ENCODE data around the gene LYZL1. TPM values are rescaled to one million over a fixed set of nuclear protein-coding genes. Genes with fewer than 3 reads are reported as not detected.

The LYZL1 gene
- total and polyA plus RNA-seq, 2 of the 8 experiments (the other 6 are each of a cell fraction or from before 2014, with no cell fraction given): not detected

DNA sequence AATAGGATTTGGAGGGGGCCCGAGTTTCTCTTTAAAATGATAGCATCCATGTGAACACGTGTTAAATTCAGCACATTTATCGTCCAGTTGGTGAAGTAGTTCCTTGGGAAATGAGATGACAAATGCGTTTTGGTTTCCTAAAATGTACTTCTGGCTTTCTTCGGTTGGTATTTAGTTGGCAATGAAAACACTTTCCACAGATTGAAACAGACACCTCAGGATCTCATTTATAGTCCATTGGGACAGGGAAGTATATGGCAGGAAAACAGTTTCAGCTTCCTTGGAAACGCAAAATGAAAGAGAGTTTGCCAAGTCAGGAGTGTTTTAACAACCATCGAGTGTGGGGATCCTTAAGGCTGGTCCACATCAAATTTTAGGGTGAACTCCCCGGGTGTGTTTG lies 19.4 kb upstream of the LYZL1 start:
- CTCF ChIA-PET (ENCODE audit: partially characterized antibody): no interaction called here

More for the DNA sequence above, 19.4 kb upstream of the LYZL1 start:
- Histone ChIP-seq H3K4me2 (ENCODE audit: insufficient read depth in 1 of 2, low read depth in 2 of 2, low read length in 2 of 2) (no peak overlapping the region), H4K5ac (ENCODE audit: insufficient read length, low read depth, low read length) (no peak overlapping the region), H2BK15ac (ENCODE audit: low read length) (no peak overlapping the region), H2AK5ac (ENCODE audit: low read depth, low read length) (no peak overlapping the region), H3K79me2 (ENCODE audit: control insufficient read depth in 1 of 2, insufficient read depth in 2 of 2, low read length in 2 of 2) (no peaks in the 10 kb centered on the region), H3K23ac (ENCODE audit: insufficient read length) (no peak overlapping the region), H3K4me1 (replicated peaks in 1 of 4; ENCODE audit: control insufficient read depth in 3 of 4, insufficient read depth in 4 of 4, low read length in 3 of 4) (peaks cover 2 to 3% (median 2%) of the 10 kb centered on the region in 4 experiments; a peak in 5 of 7 replicates), H3K27ac (ENCODE audit: low read depth, low read length) (no peak overlapping the region), H3K9me3 (ENCODE audit: insufficient read depth in 2 of 2, low read depth in 1 of 2, low read length in 1 of 2) (no peaks in the 10 kb centered on the region), H2AFZ (ENCODE audit: low read length) (no peak overlapping the region), H3K4ac (replicated peaks; ENCODE audit: insufficient read length, low read depth, low read length) (no peak overlapping the region), H4K91ac (replicated peaks; ENCODE audit: insufficient read length, low read length) (no peak overlapping the region), H3K9ac (replicated peaks in 1 of 4; ENCODE audit: extremely low read depth in 1 of 4, low read depth in 3 of 4, low read length in 3 of 4) (no peak overlapping the region), H3K4me3 (ENCODE audit: extremely low read depth in 1 of 4, insufficient read depth in 2 of 4, low read depth in 3 of 4, low read length in 4 of 4) (no peak overlapping the region), H2BK120ac (replicated peaks; ENCODE audit: low read depth, low read length) (no peak overlapping the region), H3K56ac (replicated peaks; ENCODE audit: insufficient read length, low read depth, low read length) (no peak overlapping the region), H2BK5ac (ENCODE audit: low read depth, low read length) (no peak overlapping the region), H3K18ac (ENCODE audit: extremely low read depth, low read length) (no peak overlapping the region), H3K79me1 (ENCODE audit: low read depth, low read length) (no peaks in the 10 kb centered on the region), H3K23me2 (ENCODE audit: low read depth, low read length) (no peaks in the 10 kb centered on the region), H2BK20ac (ENCODE audit: low read length) (no peak overlapping the region), H4K20me1 (replicated peaks in 1 of 2; ENCODE audit: control insufficient read depth in 1 of 2, insufficient read depth in 2 of 2, low read length in 2 of 2) (no peaks in the 10 kb centered on the region), H2BK12ac (ENCODE audit: low read depth, low read length) (no peak overlapping the region), H3K14ac (ENCODE audit: insufficient read length) (no peak overlapping the region), H3K27me3 (replicated peaks in 1 of 4; ENCODE audit: control insufficient read depth in 3 of 4, extremely low read depth in 1 of 4, insufficient read depth in 3 of 4, low read length in 3 of 4) (no peaks in the 10 kb centered on the region), H4K8ac (ENCODE audit: extremely low read depth, insufficient read depth, low read length) (no peak overlapping the region), H3K36me3 (ENCODE audit: control insufficient read depth in 2 of 4, insufficient read depth in 4 of 4, low read length in 3 of 4) (peaks cover 0 to 2% (median 0%) of the 10 kb centered on the region in 4 experiments; a peak in 1 of 8 replicates)
- DNase-seq (ENCODE audit: low read depth in 1 of 2, low spot score in 2 of 2) (no peak), FAIRE-seq (no peak)
- POLR2A ChIA-PET (ENCODE audit: partially characterized antibody): no interaction called here
- TF ChIP-seq TBP (IDR thresholded peaks at IDR 0.05; ENCODE audit: low read depth, low read length) (no peak), KDM5A (IDR thresholded peaks at IDR 0.05; ENCODE audit: low read length) (no peak), EGR1 (IDR thresholded peaks at IDR 0.05; ENCODE audit: borderline replicate concordance, low read depth, low read length) (no peak), BCL11A (IDR thresholded peaks at IDR 0.05; ENCODE audit: low read depth in 2 of 2, low read length in 2 of 2) (no peak), HDAC6 (IDR thresholded peaks at IDR 0.05; ENCODE audit: low read depth, low read length) (no peak), BRCA1 (IDR thresholded peaks at IDR 0.05; ENCODE audit: low read depth, low read length) (no peak), SP2 (IDR thresholded peaks at IDR 0.05; ENCODE audit: low read length) (no peak), BACH1 (IDR thresholded peaks at IDR 0.05; ENCODE audit: low read length) (no peak), FOSL1 (IDR thresholded peaks at IDR 0.05; ENCODE audit: insufficient read depth, low read depth, low read length) (no peak)
- TF ChIP-seq, protein P1, sequence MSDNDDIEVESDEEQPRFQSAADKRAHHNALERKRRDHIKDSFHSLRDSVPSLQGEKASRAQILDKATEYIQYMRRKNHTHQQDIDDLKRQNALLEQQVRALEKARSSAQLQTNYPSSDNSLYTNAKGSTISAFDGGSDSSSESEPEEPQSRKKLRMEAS (IDR thresholded peaks at IDR 0.05): no peak
- 92% methylated on average over 8 of the region's 8 CpGs; no CpG with 5 or more reads in 1 of the 2 experiments for WGBS, 2 experiments (ENCODE audit: extremely low coverage in 1 of 2, insufficient coverage in 1 of 2, insufficient read length in 1 of 2, insufficient replicate concordance in 2 of 2, low coverage in 1 of 2, low lambda C conversion rate in 2 of 2, missing lambda C conversion rate in 1 of 2)

Data from H1 (cell line).